GM21576 (cell line): ENCODE measurements around the gene LRRIQ3.
"Not testable (repeated sequence)": the region's sequence is repeated elsewhere in the genome, so short reads cannot be mapped to it uniquely, and the experiment has no call there.

Experiments
- ATAC-seq: cut with Tn5 transposase; IDR thresholded peaks from one replicate; pipeline ENCODE4 v1.9.1; 2021; ENCODE audit warnings: mild to moderate bottlenecking, moderate library complexity; ENCODE audit not compliant: unreplicated experiment

LRRIQ3 gene, protein sequence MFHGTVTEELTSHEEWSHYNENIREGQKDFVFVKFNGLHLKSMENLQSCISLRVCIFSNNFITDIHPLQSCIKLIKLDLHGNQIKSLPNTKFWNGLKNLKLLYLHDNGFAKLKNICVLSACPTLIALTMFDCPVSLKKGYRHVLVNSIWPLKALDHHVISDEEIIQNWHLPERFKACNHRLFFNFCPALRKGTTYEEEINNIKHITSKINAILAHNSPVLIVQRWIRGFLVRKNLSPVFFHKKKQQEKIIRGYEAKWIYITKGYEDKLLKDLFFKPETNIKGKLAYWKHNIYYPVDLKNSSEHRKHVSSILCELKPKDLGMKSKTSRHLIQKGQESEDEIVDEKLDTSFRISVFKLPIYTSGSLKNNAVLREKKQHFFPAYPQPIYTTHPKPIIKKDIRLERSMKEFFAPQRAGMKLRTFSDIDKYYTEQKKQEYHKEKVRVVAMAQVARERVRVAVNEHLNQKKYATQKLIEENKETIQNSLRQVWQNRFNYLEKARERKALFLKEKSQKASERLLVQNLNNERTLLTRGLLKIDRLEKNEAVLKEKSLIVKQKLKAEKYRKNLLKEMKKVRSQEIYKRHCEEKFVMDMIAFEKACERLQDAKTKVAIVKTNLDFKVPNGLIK

DNA sequence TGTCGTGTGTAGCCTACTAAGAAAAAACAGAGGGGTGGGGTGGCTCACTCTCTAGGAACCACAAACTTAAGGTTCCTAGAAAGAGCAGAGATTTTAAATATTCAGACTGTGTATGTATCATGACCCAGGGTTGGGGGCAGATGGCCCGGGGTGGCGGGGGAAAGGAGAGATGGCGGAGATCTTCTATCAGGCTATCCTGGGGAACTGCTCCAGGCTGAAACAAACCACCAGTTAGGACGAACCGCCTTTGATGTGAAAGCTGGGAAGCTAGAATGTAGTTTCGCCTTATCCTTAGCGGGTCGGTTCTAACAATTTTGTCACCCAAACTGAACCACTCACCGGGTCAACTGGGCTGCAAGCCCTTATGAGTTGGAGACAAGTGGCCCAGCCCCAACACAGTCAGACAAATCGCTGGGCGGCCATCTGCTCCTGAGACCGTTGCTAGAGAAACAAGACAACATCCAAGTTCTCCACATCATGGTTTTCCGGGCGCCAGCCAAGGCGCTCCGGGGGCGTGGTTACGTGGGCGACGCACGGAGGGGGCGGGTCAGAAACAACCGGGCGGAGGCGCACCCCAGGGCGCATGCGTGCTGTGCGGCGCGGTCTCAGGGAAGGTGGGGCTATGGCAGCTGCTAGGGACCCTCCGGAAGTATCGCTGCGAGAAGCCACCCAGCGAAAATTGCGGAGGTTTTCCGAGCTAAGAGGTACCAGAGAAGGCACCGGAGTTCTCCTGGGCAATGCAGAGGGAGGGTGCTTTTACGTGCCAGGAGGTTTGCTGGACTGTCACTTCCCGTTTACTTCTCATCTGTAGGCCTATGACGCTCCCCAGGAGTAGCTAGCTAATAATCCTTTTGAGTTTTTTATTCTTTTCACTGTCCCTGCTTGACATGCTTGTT is at the start of gene LRRIQ3, which contains the start of gene FPGT:
Gene LRRIQ3, minus strand, starts transcription at position 520 of the 896 bp plus-strand sequence. CDS start 14,492 bp downstream, outside the sequence.
Gene FPGT, plus strand, starts transcription at position 586 of the 896 bp plus-strand sequence. Its CDS starts 37 bp downstream, at position 623.
- ATAC-seq, result peak; percentile 94

DNA sequence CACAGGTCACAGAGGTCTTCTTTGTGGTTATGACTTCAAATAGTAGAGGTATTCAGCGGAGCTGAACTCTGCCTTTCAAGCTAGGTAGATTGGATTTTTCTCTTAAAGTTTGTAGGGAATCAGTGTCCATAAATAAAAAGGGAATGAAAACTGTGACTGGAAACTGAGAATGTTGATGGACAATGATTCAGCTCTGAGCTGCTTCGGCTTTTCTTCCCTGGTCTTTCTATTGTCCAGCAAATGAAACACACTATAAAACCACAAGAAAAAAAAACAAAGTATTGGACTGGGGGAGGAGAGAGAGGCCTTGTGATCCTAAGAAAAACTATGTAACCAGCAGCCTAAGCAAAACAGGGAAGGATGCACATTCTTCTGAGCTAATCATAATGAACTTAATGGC is 48.3 kb upstream of the LRRIQ3 start:
- no peak for ATAC-seq

DNA sequence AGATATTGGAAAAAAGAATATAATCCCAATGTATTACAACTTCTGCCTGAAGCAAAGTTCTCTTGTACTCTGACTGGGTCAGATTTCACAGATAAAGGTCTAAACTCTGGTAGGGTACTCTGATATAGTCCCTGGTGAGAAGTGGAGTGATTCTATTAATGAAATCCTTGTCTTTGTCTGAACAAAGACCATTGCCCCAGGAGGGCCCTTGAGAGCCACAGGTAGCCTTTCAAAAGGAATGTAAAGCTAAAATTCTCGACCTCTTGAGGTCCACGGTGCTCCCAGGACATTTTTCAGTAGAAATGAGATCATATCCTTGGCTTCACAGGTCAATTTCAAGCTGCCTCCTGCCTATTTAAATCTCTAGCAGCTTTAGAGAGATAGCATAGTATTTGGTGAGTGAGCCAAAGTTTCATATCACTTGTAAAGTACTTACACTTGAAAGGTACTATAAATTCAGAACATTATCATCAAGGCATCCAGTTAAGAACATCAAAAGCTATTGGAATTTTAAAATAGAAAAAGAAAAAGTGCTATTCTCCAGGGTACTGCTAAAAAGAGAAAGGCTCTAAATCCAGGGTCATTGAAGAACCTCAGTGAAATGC is 47.3 kb upstream of the LRRIQ3 start:
- no peak for ATAC-seq

DNA sequence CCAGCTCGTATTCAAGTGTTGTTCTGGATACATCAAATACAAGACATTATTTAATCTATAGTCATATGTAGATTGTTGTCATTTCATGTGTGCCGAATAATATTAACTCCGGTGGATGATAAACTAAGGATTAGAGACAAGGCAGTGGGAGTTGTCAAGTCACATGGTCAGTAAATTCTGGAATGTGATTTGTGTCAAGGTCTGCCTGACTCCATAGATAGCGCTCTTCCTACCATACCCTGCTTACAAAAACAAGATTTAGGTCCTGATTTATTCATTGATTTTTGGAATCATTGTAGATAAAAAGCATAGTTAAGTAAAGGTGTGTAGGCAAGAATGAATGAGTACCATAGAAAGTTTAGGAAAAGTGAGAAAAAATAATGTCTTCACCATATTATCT is 39.8 kb upstream of the LRRIQ3 start:
- no peak for ATAC-seq

DNA sequence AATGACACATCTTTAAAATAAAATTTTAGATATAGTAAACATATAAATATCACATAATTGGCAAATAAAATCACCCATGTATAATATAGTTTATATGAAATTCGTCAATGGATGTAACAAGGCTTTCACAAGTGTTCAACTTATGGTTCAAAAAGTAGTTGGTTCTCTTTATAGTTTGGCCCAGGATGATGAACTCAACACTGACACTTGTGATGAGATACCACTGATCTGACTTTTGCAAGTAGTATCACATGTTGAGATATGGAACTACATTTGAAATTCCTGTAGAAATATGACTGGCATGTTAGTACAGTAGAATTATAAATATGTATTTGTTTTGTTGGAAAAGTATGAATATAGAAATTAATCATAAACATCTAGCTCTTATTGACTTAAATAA is 39.1 kb upstream of the LRRIQ3 start:
- ATAC-seq, result no peak

DNA sequence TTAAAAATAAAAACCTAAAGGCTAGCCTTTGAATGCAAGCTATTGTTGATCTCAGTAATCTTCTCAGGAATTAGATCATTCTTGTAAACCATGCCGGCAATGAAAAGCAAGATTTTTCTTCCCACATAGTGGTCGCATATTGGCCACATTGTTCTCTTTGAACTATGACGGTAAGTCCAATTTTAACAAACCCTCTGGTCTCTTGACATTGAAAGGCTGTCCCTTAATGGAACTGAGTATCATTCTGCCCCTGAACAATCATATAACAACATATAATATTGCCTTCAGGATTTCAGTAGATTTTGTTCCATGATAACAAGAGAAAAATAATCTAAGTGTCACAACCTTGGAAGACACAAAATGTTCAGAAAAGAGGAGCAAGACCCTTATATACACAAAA is 38.5 kb upstream of the LRRIQ3 start:
- no peak for ATAC-seq

DNA sequence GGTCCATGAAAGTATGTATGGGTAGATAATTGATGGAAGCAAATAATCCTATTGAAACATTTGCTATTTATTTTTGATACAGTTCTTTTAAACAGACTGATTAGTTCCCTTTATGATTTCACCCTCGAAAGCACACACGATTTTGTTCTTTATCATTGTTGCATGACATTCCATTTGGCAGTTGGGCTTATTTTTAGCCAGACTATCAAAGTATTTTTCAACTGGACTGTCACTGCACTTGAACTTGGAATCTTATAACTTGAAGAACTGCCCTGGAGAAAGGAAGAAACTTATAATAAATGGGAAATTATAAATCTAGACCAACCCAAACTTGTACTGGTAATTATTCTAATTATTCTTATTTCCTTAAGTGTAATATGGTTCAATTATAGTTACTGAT is 37.2 kb upstream of the LRRIQ3 start, which contains the start of gene TNNI3K:
Gene TNNI3K, plus strand, starts transcription at position 235 of the 400 bp plus-strand sequence. Its CDS starts 65 bp downstream, at position 300.
- no peak for ATAC-seq

DNA sequence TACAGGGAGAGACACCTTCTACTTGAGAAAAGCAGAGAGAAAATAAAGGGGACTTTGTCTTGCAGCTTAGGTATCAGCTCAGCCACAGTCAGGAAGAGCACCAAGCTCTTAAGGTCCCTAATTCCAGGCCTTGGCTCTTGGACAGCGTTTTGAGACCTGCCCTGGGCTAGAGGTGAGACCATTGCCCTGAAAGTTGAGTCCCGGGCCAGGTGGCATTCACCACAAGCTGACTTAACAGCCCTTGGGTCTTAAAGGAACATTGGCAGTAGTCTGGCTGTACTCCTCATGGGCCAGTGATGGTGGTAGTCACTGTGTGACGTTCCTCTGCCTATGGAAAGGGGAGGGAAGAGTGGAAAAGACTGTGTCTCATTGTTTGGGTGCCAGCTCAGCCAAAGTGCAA is 25.5 kb upstream of the LRRIQ3 start:
- ATAC-seq, result no peak

DNA sequence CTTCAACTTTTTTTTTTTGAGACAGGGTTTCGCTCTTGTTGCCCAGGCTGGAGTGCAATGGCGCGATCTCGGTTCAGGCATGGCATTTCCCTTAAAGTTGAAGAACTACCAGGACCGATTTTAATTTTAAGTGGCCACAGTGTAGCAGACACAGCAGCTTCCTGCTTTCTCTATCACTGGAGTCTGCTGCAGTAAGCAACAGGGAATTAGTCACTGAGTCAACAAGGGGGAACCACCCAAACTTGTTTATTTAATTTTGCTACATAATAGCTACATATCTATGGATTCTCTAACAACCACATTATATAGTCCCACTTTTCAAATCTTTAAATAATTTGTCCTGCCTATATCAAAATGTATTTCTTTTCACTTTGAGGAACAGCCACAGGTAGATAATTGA is 24.7 kb upstream of the LRRIQ3 start:
- no peak for ATAC-seq

DNA sequence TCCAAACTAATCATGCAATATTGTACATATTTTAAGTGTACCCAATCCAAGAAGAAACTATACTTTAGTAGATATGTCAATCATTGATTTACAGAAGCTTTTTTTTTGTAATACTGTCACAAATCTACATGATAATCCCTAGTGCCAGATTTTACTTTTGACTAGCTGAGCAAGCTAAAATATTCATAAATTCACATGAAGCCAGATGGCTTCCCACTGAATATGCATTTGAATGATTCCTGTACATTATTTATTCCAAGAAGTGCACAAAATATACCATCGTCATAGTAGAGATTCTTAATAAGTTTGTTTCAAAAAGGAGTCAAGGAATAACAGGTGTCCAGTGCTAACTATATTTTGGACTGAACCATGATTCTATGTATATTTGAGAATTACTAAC is 17.3 kb upstream of the LRRIQ3 start:
- no peak for ATAC-seq

DNA sequence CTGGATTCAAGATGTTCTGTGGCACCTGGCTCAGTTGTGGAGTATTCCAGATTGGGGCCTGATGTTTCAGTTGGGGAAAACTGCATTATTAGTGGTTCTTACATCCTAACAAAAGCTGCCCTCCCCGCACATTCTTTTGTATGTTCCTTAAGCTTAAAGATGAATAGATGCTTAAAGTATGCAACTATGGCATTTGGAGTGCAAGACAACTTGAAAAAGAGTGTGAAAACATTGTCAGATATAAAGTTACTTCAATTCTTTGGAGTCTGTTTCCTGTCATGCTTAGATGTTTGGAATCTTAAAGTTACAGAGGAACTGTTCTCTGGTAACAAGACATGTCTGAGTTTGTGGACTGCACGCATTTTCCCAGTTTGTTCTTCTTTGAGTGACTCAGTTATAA is 7.3 kb upstream of the LRRIQ3 start:
- ATAC-seq, result no peak

DNA sequence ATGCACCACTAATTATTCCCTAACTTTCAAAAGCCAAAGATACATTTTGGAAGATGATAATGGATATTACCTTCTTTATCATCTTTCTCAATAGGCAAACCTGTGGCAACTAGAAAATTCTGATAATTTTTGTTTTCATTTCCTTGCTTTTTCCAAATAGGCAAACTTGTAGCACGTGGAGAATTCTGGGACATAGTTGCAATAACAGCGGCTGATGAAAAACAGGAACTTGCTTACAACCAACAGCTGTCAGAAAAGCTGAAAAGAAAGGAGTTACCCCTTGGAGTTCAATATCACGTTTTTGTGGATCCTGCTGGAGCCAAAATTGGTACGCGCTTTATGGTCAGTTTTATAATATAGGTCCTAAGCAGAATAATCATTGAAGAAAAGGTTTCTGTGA is 1.5 kb upstream of the LRRIQ3 start:
- no peak for ATAC-seq

DNA sequence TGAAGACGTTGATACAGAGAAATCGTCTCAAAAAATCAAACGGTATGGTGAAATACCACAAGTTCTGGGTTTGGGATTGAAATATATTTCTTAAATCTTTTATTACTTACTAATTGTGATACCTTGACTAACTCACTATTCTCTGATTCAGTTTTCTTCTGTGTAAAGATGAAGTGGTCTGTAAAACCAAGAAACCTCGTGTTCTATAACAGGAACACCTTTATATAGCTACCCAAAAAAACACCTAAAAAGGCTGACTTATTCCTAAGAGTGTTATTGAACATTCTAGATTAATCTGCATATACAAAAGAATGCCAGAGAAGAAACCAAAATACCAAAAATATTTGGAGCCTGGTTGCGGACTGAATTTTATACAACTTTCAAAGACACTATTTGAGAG is 721 bp downstream of the LRRIQ3 start:
- no peak for ATAC-seq

DNA sequence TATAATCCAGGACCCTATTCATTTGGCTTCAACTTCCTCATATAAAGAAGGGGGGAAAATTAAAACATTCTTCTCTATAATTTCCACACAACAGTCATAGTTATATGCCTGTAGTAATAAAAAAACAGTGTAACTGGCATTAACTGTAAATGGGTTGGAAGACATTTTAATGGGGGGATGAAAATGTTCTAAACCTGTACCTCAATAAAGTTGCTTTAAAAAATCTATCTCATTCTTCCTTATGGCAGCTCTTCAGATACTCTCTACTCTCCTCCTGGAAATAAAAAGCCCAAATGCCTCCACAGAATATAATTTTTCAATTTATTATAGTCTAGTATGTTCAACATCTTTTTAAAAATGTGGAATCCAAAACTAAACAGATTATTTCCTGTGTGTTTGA is 2.6 kb downstream of the LRRIQ3 start:
- ATAC-seq, result no peak

DNA sequence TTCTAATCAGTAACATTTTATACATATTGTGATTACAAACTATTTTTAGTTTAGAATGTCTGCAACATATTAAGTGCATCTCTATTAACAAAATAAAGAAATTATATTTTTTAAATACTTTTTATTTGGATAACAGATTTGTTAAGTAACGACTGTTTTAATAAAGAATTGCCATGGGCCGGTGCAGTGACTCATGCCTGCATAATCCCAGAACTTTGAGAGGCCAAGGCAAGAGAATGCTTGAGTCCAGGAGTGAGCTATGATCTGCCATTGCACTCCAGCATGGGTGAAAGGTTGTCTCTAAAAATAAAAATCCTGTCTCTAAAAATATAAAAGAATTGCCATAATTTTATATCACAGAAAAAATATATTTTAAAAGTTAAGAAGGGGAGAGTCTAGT is 4.1 kb downstream of the LRRIQ3 start:
- ATAC-seq, result no peak

DNA sequence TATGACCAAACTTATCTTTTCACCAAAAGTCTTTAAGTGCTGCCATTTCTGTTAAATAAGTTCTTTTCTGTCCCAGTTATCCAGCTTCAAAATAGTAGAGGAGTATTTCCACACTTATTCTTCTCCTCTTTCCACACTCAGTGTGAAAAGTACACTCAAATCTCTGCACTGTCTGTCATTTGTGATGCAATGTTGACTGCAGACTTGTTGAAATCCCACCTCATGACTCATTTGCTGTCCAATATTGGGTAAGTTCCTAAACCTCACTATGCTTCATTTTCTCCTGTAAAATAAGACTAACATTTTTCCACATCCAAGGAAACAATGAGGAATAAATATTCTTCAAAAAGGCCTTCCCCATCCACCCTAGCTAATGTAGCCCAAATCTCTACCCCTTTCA is 17.5 kb downstream of the LRRIQ3 start:
- ATAC-seq, result no peak

DNA sequence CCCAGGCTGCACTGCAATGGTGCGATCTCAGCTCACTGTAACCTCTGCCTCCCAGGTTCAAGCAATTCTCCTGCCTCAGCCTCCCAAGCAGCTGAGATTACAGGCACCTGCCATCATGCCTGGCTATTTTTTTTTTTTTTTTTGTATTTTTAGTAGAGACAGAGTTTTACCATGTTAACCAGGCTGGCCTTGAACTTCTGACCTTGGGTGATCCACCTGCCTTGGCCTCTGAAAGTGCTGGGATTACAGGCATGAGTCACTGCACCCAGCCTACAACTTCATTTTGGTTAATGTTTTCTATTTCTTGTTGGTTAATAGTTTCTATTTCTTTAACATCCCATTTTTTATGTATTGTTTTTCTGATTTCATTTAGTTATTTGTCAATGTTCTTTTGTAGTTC is 23.6 kb downstream of the LRRIQ3 start:
- not testable (repeated sequence) for ATAC-seq

DNA sequence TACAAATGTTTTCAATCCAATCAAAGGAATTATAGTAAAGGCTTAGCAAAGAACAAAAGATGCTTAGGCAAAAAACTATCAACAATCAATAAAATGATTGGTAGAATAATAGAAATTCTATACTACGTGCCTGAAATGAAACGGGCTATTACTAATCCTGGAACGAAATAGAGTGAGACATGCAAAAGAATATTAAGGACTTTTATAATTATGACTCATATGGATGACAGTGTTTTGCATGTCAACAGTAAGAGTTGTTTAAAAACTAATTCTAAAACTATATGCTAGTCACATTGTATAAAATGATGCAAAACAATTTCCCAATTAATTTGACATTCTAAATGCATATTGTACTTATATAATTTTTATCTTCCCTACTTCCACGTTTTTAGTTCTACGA is 35.6 kb downstream of the LRRIQ3 start:
- no peak for ATAC-seq

DNA sequence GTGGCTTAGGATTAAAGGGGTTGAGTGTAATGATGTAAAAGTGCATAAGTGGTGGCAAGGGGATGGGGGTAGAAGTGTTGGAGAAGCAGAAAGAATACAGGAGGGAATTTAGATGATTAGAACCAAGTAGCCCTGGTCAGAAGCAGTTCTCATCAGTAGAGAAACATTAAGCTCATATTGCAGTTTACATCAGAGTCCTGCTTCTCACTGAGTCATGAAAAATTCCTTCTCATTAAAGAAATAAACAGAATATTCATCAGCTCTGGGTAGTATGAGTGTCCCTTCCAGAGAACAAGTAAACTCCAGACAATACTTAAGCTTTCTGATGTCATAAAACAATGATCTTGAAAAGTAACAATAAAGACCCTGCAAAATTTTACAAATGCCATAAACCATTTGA is 36.5 kb downstream of the LRRIQ3 start:
- ATAC-seq, result no peak

DNA sequence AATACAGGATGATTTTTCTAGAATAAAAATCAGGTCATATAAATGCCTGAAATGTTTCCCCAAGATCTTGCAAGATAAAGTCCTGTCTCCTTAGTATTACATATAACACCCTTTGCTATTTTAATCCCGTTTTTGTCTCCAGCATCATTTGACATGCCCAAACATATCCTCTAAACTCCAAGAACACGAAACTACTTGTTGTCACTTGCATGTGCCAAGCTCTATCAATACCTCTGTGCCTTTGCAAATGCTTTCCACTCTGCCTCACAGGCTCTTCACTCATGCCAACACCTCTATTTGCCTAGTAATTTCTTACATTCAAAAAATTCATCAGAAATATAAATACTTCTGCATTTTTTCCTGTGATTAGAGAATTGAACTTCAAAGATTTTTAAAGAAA is 37.9 kb downstream of the LRRIQ3 start:
- no peak for ATAC-seq

DNA sequence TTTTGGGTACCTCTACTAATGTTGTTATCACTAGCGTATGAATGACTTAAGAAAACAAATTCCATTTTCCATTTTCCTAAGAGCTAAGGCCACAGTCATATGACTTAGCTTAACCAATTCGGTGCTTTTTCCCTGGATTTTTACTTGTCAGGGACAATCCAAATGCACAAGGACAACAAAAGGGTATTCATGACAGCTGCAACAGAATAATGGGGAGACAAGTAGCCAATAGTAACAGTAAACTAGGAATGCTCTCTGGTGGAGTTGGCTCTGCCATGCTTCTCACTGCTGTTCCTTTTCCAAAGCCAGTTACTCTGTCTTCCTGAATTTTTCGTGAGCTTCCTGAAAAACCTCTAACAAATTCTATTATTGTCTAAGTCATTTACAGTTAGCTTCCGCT is 52.9 kb downstream of the LRRIQ3 start:
- ATAC-seq, result no peak
